ENCODE results near the gene CDH4. TPM values are rescaled to one million over a fixed set of nuclear protein-coding genes. Genes with fewer than 3 reads are reported as not detected.

Gene CDH4
- total RNA-seq, 1 donor from 2014 or later = 9.2 TPM

DNA sequence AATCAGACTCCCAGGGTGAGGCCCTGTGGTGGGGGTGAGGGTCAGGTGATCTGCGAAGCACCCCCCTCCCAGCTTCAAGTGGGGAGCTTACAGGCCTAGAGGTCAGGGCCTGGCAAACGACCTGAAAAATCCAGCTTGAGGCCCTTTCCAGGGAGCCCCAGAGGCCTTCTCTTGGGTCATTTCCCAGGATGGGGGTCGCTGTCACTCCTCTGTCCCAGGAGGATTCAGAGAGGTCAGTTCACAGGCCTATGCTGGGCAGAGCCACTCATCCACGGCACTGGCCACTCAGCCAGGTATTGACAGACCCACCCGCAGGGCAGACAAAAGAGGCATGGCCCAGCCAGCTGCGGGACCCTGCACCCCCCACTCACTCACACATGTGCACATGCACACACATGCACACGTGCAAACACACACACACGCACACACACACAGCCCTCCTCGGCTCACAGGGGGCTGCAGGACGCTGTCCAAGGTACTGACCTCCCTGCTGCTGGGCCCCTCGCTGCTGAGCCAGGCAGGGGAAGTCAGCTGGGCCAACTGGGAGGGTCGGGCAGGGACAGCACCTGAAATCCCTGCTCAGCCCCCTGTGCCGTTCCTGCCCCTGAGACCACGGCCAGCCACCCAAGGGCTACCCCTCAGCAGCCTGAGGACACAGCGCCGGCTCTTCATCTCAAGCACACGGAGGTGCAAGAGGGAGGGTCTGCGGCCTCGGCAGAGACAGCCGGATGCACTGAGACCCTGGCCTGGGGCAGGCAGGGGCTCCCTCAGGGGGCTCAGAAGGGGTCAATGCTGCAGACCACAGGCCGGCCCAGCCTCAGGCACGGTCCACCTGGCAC is 699.9 kb downstream of the CDH4 start:
- no peak for DNase-seq (ENCODE audit: extremely low read depth, low read depth, low spot score)

DNA sequence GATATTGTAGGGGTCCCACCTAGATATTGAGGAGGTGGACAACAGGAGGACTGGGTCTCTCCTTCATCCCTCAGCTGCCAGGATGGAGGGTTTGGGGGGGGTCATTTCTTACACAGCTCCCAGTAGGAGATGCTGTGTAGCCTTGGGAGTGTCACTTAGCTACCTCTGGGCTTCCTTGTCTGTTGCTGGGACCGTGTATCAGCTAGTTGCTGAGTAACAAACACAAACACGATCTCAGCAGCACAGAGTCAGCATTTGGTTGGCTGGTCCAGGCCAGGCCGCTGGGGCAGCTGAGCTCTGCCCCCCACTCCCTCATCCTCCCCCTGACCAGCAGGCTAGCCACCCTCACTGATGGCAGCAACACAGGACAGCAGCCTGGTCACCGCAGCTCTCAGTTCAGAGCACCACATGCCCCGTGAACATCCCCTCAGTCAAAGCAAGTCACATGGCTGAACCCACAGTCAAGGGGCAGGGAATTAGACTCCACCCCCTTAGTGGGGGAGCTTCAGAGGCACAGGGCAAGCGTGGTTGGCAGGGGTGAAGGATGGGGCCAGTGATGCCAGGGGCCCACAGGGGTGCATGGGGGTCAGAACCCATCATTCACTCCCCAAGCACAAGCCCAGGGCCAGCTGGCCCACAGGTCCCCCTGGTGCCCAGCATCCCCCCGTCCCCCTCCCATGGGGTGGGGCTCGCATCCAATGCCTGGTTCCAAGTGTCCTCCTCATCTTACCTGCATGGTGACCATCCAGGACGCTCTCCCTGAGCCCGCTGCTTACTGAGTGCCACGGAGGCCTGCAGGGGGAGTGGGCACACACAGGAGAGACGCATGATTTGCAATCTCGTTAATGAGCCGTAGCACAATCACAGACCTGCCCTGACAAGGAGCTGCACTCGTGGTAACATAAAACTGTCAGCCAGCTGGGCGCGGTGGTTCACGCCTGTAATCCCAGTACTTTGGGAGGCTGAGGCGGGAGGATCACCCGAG is 701.3 kb downstream of the CDH4 start:
- no peak for DNase-seq (ENCODE audit: extremely low read depth, low read depth, low spot score)

DNA sequence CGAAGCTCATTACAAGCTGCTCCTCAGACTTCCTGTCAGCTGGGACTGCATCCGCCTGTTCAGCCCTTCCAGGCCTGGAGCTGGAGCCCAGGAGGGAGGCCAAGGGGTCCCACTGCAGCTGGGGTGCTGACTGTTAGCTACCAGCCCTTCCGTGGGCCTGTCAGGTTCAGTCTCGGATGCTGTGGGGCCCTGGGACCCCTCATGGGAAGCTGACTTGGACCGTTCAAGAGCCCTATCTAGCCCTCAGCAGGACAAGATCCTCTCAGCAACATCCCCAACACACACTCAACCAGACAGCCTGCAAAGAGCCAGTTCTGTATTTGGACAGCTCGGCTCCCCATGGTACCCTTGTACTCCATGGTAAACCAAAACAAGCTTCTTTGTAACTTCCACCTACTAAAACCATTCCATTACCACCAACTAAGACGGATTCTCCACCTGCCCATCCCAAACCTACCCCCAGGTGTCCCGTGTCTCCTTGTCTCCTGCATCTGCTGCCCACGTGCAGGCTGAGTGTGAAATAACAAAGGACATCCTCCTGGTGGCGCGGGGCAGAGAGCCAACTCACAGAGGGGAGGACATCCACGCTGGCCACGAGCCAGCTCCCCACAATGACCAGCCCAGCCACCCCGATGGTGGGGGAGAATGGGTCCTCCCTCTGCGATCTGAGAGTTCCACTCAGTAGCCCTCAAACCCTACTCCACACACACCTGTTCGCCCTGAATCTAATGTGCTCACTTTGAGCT is 702.4 kb downstream of the CDH4 start:
- no peak for DNase-seq (ENCODE audit: extremely low read depth, low read depth, low spot score)

DNA sequence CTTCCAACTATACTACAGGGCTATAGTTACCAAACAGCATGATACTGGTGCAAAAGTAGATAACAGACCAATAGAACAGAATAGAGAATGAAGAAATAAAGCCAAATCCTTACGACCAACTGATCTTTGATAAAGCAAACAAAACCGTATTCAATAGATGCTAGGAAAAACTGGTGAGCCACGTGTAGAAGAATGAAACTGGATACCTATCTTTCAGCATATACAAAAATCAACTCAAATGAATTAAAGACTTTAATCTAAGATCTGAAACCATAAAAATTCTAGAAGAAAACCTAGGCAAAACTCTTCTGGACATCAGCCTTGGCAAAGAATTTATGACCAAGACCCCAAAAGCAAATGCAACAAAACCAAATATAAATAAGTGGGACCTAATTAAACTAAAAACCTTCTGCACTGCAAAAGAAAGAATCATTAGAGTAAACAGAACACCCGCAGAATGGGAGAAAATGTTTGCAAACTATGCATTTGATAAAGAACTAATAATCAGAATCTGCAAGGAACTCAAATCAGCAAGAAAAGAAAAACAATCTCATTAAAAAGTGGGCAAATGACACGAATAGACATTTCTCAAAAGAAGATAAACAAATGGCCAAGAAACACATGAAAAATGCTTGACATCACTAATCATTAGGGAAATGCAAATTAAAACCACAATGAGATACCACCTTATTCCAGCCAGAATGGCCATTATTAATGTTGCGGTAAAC is 703.8 kb downstream of the CDH4 start:
- DNase-seq (ENCODE audit: extremely low read depth, low read depth, low spot score) = no peak

DNA sequence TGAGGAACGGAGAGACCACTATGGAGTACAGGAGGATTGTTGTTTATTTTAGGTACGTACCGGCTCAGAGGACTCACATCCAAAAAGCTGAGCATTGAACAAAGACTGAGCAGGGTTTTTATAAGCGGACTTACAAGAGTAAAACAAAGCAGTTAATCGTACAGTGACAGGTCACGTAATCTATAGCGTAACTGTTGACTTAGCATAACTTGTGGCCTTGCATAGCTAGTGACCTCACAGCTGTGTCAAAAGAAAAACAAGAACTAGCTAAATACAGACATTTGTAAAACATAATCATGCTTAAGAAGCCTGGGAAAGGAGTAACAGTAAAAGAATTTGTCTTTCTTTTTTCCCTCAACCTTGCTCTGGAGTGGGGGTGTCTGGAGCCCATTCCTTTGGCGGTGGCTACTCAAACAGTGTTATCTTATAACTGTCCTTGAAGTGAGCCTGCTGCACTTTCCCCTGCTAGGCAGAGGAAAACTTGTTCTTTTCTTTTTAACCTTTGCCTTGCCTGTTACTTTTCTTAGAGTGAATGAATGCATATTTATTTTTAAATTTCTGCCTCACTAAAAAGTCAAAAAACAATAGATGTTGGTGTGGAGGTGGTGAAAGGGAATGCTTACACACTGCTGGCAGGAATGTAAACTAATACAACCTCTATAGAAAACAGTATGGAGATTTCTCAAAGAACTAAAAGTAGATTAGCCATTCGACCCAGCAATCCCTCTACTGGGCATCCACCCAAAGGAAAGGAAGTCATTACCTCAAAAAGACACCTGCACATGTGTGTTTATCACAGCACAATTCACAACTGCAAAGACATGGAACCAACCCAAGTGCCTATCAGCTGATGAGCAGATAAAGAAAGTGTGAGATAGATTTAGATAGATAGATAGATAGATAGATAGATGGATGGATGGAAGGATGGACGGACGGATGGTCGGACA is 704.6 kb downstream of the CDH4 start:
- no peak for DNase-seq (ENCODE audit: extremely low read depth, low read depth, low spot score)

DNA sequence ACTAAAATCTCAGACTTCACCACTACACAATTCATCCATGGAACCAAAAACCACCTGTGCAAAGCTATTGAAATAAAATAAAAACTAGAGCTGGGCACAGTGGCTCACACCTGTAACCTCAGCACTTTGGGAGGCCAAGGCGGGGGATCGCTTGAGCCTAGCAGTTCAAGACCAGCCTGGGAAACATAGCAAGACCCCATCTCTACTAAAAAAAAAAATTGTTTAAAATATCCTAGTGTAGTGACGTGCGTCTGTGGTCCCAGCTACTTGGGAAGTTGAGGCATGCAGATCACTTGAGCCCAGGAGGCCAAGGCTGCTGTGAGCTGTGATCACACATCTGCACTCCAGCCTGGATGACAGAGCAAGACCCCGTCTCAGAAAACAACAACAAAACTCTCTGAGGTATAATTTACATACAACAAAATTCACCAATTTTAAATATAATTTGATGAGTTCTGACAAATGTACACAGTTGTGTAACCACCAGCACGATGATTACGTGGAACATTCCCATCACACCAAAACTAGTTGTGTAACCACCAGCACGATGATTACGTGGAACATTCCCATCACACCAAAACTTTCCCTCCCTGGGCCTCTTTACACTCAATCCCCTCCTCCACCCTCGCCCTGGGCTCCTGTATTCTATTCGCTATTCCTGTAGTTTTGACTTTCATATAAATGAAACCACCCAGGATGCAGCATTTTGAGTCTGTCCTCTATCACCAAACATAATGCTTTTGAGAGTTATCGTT is 706.1 kb downstream of the CDH4 start:
- DNase-seq (ENCODE audit: extremely low read depth, low read depth, low spot score) = no peak

DNA sequence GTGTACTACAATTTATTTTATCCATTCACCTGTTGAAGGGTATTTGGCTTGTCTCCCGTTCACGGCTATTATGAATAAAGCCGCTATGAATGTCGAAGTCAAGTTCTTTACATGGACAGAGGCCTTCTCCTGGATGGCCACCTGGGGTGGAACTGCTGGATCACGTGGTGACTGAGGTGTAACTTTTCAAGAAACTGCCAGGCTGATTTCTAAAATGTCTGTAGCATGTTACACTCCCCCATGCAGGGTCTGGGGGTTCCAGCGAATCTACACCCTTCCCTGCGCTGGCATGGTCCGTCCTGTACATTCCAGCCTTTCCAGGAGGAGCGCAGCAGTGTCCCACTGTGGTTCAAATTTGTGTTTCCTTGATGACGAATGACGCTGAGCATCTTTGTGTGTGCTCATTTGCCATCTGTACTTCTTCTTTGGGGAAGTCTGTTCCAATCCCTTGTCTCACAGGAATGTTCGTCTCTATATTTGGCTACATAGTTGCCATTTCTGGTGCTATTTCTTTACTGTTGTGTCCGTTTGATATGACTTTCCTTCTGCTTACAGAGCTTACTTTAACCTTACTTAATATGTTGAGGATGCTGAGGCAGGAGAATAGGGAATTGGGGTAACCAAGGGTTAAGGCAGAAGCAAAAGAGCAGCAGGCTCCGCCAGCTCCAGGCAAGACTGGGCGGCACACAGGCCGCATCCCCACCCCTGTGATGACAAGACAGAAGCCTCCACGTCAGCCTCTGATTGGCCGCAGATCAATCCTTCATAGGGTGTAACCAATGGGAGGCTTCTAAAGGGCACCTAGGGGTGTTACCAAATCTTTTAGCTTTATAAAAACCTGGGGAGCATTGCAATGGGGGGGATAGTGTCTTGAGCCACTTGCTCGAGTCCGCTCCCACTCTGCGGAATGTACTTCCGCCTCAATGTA is 707.0 kb downstream of the CDH4 start:
- no peak for DNase-seq (ENCODE audit: extremely low read depth, low read depth, low spot score)

DNA sequence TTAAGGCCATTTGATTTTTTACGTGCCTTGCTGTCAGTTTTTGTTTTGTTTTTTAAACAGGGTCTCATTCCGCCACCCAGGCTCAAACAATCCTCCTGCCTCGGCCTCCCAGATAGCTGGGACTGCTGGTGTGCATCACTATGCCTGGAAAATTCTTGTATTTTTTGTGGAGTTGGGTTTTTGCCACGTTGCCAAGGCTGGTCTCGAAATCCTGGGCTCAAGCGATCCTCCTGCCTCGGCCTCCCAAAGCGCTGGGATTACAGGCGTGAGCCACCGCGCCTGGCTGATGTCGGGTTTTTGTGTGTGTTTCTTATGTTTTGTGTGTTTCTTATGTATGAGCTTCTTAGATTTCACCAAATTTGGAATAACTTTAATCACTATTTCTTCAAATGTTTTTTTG is 708.8 kb downstream of the CDH4 start:
- no peak for DNase-seq (ENCODE audit: extremely low read depth, low read depth, low spot score)

DNA sequence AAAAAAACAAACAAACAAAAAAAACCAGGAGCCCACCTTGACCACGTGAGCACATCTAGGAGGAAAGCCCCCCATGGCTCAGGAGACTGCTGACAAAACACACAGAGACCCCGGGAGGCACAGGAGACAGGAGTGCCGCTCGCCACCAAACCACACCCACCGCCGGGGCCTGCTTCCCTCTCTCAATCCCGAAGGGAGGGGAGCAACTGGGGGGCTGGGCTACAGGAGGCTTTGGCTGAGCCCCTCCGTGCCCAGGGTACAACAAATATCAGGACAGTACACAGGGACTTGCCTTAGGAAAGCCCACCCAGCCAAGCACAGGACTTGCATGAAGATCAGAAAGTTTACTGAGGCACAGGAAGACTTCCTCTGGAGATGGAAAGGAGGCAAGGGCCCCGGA is 711.1 kb downstream of the CDH4 start:
- DNase-seq (ENCODE audit: extremely low read depth, low read depth, low spot score) = no peak

DNA sequence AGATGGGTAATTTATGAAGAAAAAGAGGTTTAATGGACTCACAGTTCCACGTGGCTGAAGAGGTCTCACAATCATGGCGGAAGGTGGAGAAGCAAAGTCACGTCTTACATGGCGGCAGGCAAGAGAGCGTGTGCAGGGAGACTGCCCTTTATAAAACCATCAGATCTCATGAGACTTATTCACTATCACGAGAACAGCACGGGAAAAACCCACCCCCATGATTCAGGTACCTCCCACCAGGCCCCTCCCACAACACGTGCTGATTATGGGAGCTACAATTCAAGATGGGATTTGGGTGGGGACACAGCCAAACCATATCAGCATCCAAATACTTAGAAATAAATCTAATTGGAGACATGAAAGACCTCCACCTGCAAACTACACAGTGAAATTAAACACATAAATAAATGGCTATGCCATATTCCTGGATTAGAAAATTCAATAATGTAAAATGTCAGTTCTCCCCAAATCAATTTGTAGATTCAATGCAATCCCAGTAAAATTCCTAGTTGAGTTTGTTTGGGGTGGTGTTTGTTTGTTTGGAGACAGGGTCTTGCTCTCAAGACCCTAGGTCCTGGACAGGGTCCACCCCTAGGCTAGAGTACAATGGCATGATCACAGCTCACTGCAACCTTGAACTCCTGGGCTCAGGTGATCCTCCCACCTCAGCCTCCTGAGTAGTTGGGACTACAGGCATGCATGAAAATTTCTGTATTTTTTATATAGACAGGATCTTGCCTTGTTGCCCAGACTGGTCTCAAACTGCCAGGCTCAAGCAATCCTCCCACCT is 712.0 kb downstream of the CDH4 start:
- no peak for DNase-seq (ENCODE audit: extremely low read depth, low read depth, low spot score)

DNA sequence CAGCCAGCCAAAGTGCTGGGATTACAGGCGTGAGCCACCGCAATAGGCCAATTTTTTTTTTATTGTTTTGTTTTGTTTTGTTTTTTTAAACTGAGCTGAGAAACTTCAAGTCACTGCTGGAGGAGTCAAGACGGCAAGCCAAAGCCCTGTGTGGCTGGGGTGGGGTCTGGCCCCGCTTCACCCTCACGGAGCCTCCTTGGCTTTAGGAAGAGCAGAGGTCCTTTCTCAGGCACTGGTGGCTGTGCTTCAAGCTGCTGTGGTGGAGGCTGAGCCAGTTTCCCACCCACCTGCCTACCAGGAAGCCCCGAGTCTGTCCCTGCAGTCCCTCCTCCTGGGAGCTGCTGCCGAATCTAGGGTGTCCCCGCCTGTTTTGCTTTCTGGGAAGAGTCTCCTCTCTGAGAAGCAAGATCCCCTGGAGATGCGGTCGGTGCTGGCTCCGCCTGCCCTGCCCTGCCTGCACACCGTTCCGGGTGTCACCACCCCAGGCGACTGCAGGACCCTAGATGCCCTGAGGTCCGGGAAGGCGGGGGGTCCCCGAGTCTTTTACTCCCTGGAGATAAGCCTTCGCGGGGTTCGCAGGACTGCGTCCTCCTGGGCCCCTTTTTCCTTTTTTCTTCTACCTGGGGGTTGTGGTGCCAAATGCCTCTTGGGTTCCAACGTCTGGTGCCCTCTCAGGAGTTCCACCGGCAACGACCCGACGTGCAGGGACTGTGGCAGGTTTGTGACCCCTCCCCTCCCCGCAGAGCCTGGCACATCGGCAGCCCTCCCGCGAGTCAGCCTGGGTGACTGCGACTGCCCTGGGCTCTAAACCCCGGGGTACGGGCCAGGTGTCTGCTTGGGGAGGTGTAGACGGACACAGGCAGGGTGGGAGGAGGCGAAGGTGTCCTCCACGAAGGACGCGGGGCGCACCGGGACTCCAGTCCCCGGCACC is 712.9 kb downstream of the CDH4 start:
- no peak for DNase-seq (ENCODE audit: extremely low read depth, low read depth, low spot score)

DNA sequence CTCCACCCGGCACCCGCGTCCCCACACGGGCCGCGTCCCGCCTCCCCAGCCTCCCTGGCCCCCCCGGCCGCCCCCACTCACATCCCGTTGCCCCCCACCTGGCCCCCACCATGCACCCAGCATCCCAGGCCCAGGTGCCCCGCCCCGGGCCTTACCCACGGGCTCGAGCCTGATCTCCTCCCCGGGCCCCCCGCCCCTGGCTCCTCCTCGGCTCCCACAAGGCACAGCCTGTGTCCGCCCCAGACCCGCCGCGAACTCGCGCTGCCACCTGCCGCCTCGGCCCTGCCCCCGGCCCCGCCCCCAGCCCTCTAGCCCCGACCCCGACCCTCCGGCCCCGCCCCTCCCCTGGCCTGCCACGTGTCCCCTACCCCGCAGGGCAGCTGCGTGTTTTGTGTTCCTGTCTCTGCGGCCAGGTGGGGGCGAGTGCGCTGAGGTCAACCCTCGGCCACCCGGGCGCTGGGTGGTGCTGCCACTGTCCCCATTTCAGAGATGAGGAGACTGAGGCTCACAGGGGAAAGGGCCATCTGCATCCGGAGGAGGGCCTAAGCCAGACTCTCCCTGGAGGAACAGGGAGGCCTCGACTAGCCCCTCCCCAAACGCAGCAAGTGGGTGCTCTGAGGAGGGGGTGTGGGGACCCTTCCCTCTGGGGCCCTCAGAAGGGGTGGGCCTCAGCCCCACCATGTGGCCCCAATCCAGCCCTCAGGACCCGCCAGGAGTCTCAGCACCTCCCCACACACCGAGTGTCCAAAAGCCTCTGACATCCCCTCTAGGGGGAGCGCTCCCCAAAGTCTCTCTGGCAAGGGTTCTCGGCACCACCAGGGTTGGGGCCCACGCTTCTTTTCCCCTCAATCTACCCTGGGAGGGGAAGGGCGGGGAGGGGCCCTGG is 713.8 kb downstream of the CDH4 start:
- DNase-seq (ENCODE audit: extremely low read depth, low read depth, low spot score) = no peak

DNA sequence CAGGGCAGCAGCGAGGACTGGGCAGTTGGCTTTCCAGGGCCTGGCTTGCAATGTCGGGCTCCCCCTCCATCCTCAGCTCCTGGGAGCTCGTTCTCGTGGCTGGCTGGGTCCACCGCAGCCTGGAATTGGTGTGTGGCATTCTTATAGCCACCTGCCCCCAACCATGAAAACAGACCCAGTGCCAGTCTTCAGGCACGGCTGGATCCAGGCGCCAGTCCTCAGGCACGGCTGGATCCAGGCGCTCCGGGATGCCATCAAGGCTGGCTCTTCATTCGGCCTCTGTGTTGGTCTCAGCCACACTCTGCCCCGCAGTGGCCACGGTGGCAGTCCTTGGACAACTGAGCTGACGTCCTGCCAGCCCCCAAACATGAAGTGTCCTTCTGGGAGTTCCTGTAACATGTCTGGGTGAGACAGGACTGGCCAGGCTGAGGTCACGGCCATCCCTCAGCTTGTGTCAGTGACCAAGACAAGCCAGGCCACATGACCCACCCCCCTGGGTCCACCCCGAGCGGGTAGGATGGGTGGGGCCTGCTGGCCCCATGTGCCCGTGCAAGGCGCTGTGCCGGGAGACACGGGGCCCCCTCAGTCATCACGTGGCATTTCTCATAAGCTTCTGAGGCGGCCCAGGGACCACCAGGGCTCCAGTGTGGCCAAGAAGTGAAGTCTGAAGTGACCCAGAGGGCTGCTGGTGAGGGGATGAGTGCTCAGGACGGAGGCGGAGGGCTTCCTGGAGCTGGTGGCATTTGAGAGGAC is 714.6 kb downstream of the CDH4 start:
- DNase-seq (ENCODE audit: extremely low read depth, low read depth, low spot score) = no peak

DNA sequence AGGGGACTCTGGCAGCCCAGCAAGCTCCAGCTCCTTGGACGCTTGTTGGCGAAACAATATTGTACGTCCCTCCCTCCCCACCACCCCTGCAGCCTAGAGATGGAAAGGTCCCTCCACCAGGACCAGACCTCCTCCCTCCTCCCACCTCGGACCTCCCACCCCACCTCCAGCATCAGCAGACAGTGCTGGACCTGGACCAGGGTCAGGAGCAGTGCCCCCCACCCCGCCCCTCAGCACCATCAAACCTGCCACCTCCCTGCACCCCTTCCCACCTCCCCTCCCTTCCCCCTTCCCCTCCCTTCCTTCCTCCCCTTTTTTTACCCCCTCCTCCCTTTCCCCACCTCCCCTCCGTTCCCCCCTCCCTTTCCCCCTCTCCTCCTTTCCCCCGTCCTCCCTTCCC is 715.2 kb downstream of the CDH4 start:
- DNase-seq (ENCODE audit: extremely low read depth, low read depth, low spot score) = no peak

Measured in glomerular endothelial cell (primary cell).